HG02943 (cell line): ENCODE data around the gene TRPV6.

ENCODE experiments used
- ATAC-seq: cut with Tn5 transposase; IDR thresholded peaks from one replicate; pipeline ENCODE4 v1.9.1; 2021; ENCODE audit warnings: mild to moderate bottlenecking, low read depth, moderate library complexity; ENCODE audit not compliant: unreplicated experiment

The TRPV6 gene

DNA sequence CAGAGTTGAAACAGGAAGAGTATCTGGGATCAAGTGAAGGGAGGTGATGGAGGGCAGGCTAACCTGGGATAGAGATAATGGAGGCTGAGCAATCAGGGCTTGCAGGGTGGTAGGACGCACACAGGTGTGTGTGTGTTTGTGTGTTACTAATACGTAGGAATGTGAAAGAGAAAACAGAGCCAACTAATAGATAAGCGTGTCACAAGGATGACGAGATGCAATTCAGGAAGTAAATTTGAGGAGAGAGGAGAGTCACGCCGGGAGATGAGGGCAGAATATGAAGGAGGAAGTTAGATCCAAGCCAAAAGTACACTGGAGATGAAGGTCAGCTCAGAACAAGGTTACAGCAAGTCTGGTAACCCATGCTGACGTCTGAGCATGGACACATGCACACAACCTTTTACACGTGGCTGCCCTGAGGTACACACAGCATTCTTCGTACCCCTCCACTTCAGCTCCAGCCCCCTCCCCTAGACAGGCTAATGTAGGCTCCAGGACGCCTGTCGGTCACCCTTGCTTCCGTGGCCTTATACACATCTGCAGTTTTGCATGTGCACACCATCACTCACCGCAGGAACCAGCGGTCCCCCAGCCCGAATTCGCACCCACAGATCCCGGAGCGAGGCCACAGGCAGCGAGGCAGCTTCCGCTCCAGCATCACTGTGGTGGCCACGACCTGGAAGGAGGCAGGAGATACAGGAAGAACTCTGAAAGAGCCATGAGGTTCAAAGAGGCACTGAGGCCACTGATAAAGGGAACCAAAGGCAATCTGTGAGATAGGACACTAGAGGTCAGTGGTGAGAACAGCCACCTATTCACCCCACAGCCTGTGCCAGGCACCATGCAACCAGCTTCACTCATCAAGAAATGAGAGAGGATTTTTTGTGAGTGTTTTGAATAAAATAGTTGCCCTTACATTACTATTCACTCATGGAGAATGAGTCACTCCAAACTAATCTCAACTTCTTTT is 23.7 kb upstream of the TRPV6 start:
- ATAC-seq = no peak

DNA sequence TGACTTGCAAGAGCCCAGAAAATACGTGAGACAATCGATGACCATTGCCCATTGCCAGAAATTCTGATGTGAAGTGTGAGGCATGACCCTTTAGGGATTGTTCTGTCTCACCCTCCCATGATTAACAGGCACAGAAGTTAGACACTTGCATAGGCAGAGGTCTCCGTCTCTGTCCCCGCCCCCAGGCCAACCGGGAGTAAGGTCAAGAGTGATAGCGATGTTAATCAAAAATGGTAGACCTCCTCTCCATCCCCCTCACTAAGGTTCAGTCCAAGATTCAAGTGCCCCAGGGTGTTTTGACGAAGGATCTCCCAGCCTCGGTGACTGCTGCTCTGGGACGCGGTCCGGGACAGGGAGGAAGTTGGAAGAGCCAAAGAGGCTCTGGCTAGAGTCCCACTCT is 22.7 kb upstream of the TRPV6 start:
- no peak for ATAC-seq

DNA sequence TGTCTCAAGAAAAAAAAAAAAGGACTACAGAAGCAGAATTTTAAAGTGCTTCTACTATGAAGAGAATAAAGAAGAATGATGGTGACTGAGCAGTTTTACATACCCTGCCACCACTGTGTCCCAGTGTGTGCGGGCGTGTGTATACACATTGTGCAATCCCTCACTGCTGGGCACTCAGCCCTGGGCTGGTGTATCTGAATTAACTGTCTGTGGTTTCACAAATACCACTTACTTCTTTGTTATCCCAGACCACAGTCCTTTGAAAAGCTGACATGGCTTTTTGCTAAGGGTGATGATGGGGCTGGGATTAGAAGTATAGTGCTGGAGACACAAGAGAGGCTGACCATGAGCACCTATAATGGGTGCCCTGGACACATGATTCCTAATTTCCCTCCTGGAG is 21.1 kb upstream of the TRPV6 start:
- ATAC-seq = no peak

DNA sequence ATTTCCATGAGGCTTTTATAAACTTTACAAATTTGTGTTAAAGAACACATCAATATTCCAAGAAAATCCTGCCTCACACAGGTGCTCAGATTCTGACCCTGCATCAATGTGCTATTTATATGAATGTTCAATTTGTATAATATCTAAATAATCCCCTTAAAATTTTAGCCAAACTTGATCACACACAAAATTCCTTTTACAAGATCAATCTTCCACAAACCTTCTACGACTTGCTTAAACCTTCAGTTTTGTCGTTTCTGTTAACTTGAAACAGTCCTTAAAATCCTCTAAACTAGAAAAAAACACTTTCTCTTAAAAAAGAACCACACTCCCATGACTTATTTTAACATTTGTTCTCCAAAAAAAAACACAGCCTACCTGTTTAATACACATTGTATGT is 20.2 kb upstream of the TRPV6 start:
- ATAC-seq = no peak

DNA sequence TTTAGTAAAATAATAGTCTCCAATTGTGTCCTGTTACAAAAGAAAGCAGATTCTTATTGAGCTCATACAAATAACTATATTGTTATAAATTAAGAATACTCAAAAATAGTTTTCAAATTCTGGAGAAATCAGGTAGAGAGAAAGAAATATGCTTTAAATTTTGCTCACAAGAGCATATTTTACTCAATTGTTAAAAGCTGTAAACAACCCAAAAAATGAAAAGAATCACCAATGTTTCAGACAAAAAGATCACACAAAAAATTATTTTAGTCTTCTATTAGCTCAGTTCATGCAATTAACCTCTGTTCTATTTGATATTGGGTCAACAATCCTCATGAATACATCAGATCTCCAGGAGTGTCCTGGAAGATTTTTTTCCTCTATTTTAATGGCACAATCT is 18.6 kb upstream of the TRPV6 start:
- no peak for ATAC-seq

DNA sequence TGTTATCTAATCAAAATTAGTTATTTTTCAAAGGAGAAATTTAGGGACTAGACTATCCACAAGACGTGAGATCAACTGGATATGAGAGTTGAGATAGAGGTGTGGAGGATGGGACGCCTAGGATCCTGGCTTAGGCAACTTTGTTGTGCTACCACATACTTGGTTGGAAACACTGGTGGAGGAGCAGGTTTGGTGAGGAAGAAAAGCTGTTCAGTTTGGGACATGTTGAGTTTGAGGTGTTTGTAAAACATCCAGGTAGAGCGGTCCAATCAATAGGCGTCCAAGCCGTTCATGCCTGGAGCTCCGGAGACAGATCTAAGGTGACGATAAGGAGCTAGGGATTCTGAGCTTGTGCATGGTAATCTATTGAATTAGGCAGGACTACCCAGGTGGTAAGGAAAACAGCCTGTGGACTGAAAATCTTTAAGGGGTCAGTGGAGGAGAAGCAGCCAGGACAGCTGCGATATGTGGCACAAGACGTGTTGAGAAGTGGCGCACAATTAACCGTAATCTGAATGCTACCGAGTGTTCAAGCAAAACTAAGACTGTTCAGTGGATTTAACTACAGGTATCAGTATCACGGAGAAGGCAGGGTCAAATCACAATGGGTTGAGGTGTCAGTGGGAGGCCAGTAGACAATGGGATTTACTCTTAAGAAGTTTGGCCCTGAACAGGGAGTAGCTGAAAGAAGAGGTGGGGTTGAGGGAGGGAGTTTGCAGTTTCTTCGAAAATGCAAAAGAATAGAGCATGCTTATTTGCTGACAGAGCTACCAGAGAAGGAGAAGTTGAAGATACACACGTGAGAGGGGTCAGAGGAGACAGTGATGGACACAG is 16.1 kb upstream of the TRPV6 start:
- ATAC-seq = no peak

DNA sequence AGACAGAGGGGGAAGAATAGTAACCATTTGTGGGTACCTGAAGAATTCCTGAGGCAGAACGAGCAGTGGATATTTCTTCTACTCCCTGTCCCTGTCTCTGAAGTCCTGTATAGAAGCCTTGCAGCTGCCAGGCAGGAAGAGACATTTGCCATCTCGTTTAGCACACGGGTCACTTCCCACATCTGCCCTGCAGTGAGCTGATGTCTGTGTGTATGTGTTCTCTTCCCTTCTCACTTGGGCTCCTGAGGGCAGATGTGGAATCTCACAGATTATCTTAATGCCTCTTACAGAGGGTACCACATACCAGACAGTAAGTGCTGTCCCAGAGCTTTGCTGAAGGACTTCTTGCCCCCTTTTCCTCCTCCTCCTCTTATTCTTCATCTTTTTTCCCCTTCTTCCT is 14.1 kb upstream of the TRPV6 start:
- no peak for ATAC-seq

DNA sequence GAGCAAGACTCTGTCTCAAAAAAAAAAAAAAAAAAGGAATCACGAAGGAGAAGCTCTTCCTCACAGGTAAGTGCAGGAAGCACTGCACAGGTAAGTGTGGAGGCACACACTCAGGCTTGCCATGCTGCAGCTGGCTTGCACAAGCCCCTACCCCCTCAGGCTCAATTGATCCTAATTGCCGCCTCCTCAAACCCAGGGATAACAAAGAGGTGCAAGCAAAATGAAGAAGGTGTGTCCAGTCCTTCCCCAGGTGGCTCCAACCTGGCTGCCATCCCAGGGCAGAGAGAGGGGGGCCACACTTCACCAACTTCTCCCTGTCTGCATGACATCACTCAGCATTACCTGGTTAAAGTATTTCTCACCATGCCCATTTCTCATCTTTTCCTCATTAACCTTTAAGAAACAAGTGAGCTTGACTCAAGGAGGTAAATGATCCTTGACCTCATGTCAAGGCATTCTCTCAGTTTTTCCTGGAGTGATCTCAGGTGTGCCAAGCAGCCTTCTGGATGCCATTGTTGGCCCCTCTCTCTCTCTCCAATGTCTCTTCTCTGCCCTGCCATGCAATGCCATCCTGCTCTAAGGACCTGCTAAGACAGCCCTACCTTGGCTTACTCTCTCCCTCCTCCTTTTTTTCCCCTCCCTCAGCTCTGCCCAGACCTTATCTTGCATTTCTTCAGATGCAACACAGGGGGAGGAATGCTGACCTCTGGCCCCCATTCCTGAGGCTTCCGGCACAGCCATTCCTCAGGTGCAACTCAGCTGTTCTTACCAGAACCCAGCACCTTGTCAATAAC is 13.0 kb upstream of the TRPV6 start:
- ATAC-seq = no peak

DNA sequence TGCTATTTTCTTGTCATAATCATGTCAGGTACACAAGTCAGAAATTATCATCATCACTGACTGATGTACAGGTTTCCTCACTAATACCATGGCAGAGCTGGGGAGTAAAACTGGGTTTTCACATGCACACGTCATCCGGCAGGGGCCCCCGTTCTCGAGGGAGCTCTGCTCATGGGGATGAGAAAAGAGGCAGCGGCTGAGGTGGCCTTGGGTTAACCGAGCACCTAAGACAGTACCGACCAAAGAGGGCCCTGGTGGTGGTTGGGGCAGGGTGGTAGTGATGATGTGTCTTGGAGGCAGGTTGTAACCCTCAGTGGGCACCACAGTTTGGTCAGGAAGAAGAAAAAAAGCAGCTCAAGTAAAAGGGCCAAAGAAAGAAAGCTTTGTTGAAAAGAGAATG is 12.1 kb upstream of the TRPV6 start:
- no peak for ATAC-seq

DNA sequence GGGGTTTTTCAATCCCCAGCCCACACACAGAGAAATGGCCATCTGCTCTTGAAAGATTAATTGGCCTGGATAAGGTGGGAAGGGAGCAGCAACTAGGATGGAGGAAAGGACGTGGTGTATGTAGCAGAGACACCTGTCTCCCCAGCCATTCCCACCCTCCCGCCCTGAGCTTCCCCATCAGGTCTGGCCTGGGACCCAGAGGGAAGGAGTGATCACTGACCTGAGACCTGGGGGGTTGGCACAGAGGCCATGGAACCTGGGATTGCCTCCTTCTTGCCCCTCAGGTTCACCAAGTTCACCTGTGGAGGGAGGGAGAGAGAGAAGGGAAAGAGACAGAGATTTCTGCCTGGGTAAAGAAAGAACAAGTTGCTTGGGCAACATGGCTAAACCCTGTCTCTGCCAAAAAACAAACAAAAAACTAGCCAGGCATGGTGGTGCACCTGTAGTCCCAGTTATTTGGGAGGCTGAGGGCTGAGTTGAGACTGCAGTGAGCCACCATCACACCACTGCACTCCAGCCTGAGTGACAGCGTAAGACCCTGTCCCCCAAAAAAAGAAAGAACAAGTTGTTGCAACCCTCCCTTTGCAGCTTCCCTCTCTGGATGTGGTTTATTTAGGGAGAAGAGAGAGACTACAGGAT is 11.3 kb upstream of the TRPV6 start:
- no peak for ATAC-seq

DNA sequence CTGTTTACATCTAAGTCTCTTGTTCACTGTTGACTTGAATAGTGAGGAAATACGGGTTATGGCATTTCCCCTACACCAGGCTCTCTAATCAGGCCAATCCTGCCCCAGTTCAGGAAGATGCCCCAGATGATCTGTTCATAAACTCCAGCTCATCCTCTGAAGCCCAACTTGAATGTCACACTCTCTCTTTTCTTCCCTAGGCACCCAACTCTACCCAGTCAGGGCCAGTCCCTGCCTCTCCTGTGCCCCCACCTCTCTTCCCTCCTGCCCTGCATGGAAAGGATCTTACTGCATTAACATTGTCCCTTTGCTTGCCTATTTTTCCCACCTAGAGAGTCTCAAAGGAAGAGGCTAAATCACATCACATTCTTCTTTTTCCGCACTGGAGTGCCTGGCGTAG is 10.6 kb upstream of the TRPV6 start:
- ATAC-seq = no peak

DNA sequence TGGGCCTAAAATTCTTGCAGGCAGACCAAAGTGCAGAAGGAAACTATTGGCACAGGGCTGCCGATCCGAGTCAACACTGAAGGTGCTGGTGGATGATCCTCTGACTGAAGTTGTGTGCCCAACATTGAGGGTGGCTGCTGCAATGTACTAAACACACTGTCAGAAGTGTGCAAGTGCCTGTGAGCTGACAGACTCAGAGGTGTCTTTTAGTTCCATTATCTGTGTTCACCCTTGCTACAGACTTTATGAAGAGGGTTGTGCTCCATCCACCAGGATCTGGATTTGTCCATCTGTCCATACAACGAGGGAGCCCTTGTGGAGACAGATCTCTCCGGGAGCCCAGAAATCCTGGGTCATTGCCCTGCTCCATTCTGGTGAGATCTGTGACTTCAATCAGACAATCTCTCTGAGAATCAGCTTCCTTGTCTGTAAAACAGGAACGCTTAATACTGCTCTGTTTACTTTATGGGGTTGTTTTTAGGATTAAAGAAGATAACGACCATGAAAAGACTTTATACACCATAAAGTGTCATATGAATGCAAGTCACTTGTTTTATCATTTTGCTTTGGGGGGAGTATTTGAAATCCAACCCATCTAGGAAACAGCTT is 9.5 kb upstream of the TRPV6 start:
- no peak for ATAC-seq

DNA sequence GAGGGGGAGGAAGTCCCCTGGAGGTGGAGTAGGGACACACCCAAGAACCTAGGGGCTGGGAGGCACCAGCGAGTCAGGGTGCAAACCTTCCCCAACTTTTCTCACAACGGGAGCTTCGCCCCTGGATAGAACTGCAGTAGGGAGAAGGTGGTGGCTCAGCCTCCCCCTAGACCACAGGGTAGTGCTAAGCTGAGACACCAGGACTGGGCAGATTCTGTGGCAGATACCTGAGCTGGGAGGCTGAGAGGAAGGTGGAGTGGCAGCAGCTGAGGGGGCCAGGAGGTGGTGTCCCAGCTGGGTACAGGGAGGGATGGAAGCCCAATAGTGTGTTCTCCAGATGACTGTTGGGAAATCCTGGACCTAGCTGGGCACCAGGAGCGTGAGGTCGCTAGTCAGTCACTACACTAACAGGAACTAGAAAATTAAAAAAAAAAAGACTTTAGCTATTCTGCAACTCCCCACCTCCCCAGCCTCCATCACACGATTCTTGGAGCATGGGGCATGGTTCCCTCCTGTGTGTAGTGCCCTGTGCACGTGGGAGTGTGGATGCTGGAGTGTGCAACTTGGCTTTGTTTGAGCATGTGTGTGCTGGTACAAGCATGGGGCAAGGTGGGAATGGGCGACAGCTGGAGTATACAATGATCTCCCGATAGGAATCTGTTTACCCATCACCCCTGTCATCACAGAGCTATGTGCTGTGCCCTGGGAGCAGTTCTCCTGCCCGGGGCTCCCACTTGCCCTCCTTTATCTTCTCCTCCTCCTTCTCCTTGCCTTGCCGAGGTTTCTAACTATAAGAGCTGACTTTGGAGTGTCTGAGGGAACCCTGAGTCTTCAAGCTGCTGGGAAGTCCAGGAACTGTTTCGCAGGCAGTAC is 8.8 kb upstream of the TRPV6 start:
- no peak for ATAC-seq

DNA sequence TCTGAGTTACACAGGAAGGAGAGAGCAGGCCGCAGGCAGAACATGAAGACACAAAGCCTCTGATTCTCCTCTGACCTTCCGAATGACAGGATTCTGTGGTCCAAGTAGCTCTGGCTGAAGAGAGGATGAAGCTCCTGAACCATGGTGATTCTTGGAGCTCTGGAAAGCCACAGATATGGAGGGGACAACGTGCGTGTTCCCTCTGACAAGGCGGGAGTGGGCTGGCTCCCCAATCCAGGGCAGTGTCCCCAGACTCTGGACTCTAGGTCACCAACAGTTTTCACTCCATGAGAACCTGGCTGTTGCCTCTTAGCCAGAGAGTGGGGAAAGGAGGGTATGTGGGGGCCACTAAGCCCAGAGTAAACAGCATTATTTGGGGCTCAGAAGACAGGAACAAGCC is 7.4 kb upstream of the TRPV6 start:
- ATAC-seq = no peak

DNA sequence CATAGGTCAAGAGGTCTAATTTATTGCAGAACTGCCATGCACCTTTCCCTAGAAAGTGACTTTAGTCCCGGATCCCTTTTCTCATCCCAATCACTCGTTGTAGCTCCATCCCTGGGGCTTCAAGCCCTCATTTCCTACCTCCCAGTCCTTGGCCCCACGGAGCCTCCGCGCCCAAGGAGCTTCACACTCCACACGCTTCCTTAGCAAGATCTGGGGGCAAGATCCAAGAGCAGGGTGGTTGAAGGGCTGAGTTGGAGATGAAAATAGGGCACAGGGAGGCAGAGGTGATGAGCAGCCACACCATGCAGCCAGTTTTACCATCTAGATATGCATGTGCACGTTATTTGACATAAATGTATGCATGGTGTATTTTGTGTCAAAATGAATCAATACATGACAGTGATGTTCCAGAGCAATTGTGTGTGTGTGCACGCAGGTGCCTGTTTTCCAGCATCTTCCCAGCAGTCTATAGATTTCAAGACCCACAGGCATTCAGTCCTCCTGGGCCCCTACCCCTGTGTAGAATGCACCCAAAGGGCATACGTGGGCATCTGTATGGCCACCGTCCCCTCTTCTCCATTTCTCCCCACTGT is 6.0 kb upstream of the TRPV6 start:
- ATAC-seq = no peak

DNA sequence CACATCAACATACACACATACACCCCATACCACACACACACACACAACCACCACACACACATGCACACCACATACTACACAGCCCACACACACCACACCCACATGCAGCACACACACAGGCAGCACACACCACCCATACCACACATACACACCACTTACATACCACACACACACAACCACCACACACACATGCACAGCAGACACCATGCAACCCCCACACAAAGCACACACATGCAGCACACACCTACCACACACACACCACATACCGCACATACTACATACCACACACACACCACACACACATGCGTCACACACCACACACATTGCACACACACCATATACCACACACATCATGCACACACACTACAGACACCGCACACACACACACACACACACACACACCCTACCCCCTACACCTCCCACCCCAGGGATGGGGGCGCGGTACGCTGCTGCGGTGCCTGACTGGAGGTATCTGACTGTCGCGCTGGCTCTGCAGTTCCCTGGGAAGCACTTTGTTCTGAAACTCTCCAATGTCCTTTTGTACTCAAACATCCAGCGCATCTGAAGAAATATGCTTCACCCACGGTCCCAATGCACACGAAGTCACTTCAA is 5.4 kb upstream of the TRPV6 start:
- no peak for ATAC-seq

DNA sequence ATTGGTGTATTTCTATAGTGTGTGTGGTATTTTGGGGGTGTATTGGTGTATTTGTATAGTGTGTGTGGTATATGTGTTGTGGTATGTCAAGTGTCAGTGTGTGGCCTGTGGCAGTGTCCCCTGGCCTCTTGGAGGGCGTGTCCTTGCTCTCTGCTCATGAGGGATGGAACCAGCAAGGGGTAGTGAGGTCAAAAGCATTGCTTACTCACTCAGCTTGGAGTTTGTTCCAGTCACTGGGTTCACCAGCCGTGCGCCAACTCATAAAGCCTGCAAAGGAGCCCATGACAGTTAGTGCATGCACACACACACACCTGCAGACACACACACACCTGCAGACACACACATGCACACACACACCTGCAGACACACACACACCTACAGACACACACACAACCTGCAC is 4.3 kb upstream of the TRPV6 start:
- ATAC-seq = no peak

DNA sequence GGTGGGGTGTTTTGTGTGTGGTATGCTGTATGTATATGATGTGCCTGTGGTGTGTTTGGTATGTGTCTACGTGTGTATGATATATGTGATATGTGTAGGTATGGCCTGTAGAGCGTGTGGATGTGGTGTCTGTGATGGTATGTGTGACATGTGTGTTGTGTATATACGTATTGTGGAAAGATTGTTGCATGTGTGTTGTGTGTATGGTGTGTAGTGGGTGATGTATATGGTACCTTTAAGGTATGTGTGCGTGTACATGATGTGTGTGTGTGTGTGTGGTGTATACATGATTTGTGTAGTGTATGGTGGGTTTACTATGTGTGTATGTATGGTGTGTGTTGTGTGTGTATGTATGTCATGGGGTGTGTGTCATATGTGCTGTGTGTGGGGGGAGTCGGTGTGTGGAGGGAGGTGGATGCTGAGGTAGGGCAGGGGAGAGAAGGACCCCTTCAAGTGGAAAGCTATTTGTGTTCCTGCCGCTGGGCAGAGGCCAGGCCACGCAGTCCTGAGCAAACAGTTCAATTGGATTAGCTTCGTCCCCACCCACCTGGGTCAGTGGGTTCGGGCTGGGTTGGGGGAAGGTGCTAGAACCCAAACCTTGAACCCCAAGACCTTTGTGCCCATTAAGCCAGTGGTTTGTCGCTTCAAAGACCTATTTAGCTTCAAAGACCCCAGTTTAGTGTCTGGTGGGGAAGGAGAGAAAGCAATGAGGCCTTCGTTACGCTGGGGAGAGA is 1.9 kb upstream of the TRPV6 start:
- no peak for ATAC-seq
